H9 (cell line): Measurements from ENCODE around the gene XIRP2. TPM values are rescaled to one million over a fixed set of nuclear protein-coding genes. Genes with fewer than 3 reads are reported as not detected.

Experiments used
- DNase-seq: peaks from one replicate; pipeline ENCODE4 v3.0.0-alpha.2; 2017
- H2AFZ ChIP-seq: one replicate; pipeline ENCODE4 v1.6.1; 2013; ENCODE audit warnings: mild to moderate bottlenecking, low read length, control low read depth, moderate library complexity
- H2AK5ac ChIP-seq: 2 replicates; pipeline ENCODE4 v1.6.1; 2013; ENCODE audit warnings: low read length, control low read depth, mixed read lengths; ENCODE audit not compliant: insufficient read length
- H2BK120ac ChIP-seq: one replicate; pipeline ENCODE4 v1.6.1; 2013; ENCODE audit warnings: low read depth, mild to moderate bottlenecking, low read length, control low read depth, inconsistent platforms; ENCODE audit not compliant: poor library complexity, severe bottlenecking
- H2BK12ac ChIP-seq: 2 replicates; pipeline ENCODE4 v1.6.1; 2013; ENCODE audit warnings: low read length, control low read depth, mixed read lengths, low read depth; ENCODE audit not compliant: insufficient read length
- H2BK15ac ChIP-seq: 2 replicates; pipeline ENCODE4 v1.6.1; 2013; ENCODE audit warnings: low read depth, low read length, control low read depth
- H2BK20ac ChIP-seq: one replicate; pipeline ENCODE4 v1.6.1; 2013; ENCODE audit warnings: low read depth, mild to moderate bottlenecking, low read length, control low read depth, inconsistent platforms; ENCODE audit not compliant: poor library complexity, severe bottlenecking
- H2BK5ac ChIP-seq: 2 replicates; pipeline ENCODE4 v1.6.1; 2013; ENCODE audit warnings: low read length, control low read depth, mixed read lengths; ENCODE audit not compliant: insufficient read length
- H3K14ac ChIP-seq: 2 replicates; pipeline ENCODE4 v1.6.1; 2013; ENCODE audit warnings: low read length, control low read depth; ENCODE audit not compliant: insufficient read depth
- H3K18ac ChIP-seq: 2 replicates; pipeline ENCODE4 v1.6.1; 2013; ENCODE audit warnings: low read depth, mild to moderate bottlenecking, mixed read lengths, low read length, control low read depth; ENCODE audit not compliant: insufficient read length
- H3K23ac ChIP-seq: 2 replicates; pipeline ENCODE4 v1.6.1; 2013; ENCODE audit warnings: low read length, control low read depth, mixed read lengths, low read depth; ENCODE audit not compliant: insufficient read length
- H3K23me2 ChIP-seq: 2 replicates; pipeline ENCODE4 v1.6.1; 2013; ENCODE audit warnings: low read depth, mild to moderate bottlenecking, mixed read lengths, low read length, control low read depth; ENCODE audit not compliant: insufficient read length, poor library complexity, severe bottlenecking
- H3K27ac ChIP-seq: 2 replicates; pipeline ENCODE4 v1.5.1; 2013; ENCODE audit warnings: low read length, control low read depth, mixed read lengths, low read depth; ENCODE audit not compliant: insufficient read length
- H3K27me3 ChIP-seq: 2 replicates; pipeline ENCODE4 v1.6.1; 2013; ENCODE audit warnings: low read length, control low read depth, inconsistent platforms; ENCODE audit not compliant: insufficient read depth
- H3K4ac ChIP-seq: 2 replicates; pipeline ENCODE4 v1.6.1; 2013; ENCODE audit warnings: low read depth, mild to moderate bottlenecking, control low read depth, inconsistent platforms, low read length, moderate library complexity
- H3K4me1 ChIP-seq: 2 replicates; pipeline ENCODE4 v1.6.1; 2013; ENCODE audit warnings: low read length, control low read depth, inconsistent platforms; ENCODE audit not compliant: insufficient read depth
- H3K4me2 ChIP-seq: 2 replicates; pipeline ENCODE4 v1.6.1; 2013; ENCODE audit warnings: low read length, control low read depth, mixed read lengths; ENCODE audit not compliant: insufficient read length, insufficient read depth
- H3K56ac ChIP-seq: 2 replicates; pipeline ENCODE4 v1.6.1; 2013; ENCODE audit warnings: low read depth, mild to moderate bottlenecking, mixed read lengths, low read length, control low read depth; ENCODE audit not compliant: insufficient read length
- H3K79me1 ChIP-seq: 2 replicates; pipeline ENCODE4 v1.6.1; 2013; ENCODE audit warnings: low read depth, mild to moderate bottlenecking, moderate library complexity, low read length, control low read depth, inconsistent platforms; ENCODE audit not compliant: insufficient read depth, poor library complexity, severe bottlenecking
- H3K79me2 ChIP-seq: 2 replicates; pipeline ENCODE4 v1.6.1; 2013; ENCODE audit warnings: low read length, control low read depth, inconsistent platforms; ENCODE audit not compliant: insufficient read depth
- H3K9ac ChIP-seq: 2 replicates; pipeline ENCODE4 v1.6.1; 2013; ENCODE audit warnings: low read length, control low read depth, mixed read lengths; ENCODE audit not compliant: insufficient read length; ENCODE audit errors: extremely low read depth
- H3K9me3 ChIP-seq: one replicate; pipeline ENCODE4 v1.6.1; 2013; ENCODE audit warnings: low read depth, low read length, inconsistent platforms; ENCODE audit not compliant: control insufficient read depth
- H3T11ph ChIP-seq: one replicate; pipeline ENCODE4 v1.6.1; 2013; ENCODE audit warnings: mild to moderate bottlenecking, low read length, control low read depth, inconsistent platforms
- H4K20me1 ChIP-seq: one replicate; pipeline ENCODE4 v1.6.1; 2013; ENCODE audit not compliant: control insufficient read depth, insufficient read length, insufficient read depth
- H4K5ac ChIP-seq: 2 replicates; pipeline ENCODE4 v1.6.1; 2013; ENCODE audit warnings: low read depth, mild to moderate bottlenecking, mixed read lengths, low read length, control low read depth; ENCODE audit not compliant: insufficient read length
- H4K8ac ChIP-seq: replicated peaks from 2 replicates; pipeline ENCODE4 v1.6.1; 2013; ENCODE audit warnings: low read length, control low read depth, mixed read lengths, low read depth; ENCODE audit not compliant: insufficient read length
- H4K91ac ChIP-seq: 2 replicates; pipeline ENCODE4 v1.6.1; 2013; ENCODE audit warnings: low read depth, mild to moderate bottlenecking, moderate library complexity, mixed read lengths, low read length, control low read depth; ENCODE audit not compliant: insufficient read length
- H3K27ac Mint-ChIP-seq, 3 experiments: 2 replicates in 2 of 3; 3 replicates in 1 of 3; pipeline ENCODE4 v1.8.0; 2020 to 2021; ENCODE audit warnings: mixed read lengths in 3 of 3, mild to moderate bottlenecking in 1 of 3, moderate library complexity in 1 of 3
- H3K27me3 Mint-ChIP-seq: 2 replicates; pipeline ENCODE4 v1.8.0; 2021; ENCODE audit warnings: low read depth, mild to moderate bottlenecking, moderate library complexity, mixed read lengths
- H3K36me3 Mint-ChIP-seq, 3 experiments: 2 replicates in 2 of 3; 3 replicates in 1 of 3; pipeline ENCODE4 v1.8.0; 2020 to 2021; ENCODE audit warnings: low read depth in 3 of 3, mixed read lengths in 3 of 3; ENCODE audit not compliant: insufficient read depth in 1 of 3
- H3K4me1 Mint-ChIP-seq, 2 experiments: 2 replicates each; pipeline ENCODE4 v1.8.0; 2020; ENCODE audit warnings: mixed read lengths in 2 of 2
- H3K4me3 Mint-ChIP-seq, 2 experiments: 2 replicates in 1 of 2; 3 replicates in 1 of 2; pipeline ENCODE4 v1.8.0; 2020 to 2021; ENCODE audit warnings: mild to moderate bottlenecking in 2 of 2, mixed read lengths in 2 of 2, moderate library complexity in 1 of 2
- H3K9me3 Mint-ChIP-seq, 2 experiments: 2 replicates in 1 of 2; 3 replicates in 1 of 2; pipeline ENCODE4 v1.8.0; 2020; ENCODE audit warnings: mild to moderate bottlenecking in 2 of 2, mixed read lengths in 2 of 2, moderate library complexity in 1 of 2
- CTCF ChIP-seq: fragments of 200-600 bp; sonication (generic); conservative IDR thresholded peaks from 3 replicates; pipeline ENCODE4 v1.8.0; 2021; ENCODE audit warnings: antibody characterized with exemption, mild to moderate bottlenecking
- WGBS: extraction: QIAGEN DNeasy Blood & Tissue Kit; methylation state at CpG from one replicate; pipeline ENCODE4 v1.1.7; 2013; ENCODE audit warnings: missing lambda C conversion rate, low lambda C conversion rate, mixed read lengths; ENCODE audit not compliant: insufficient read length; ENCODE audit errors: extremely low coverage; 5-methylcytosine and 5-hydroxymethylcytosine counted together
- total RNA-seq: library from RNA; stranded (reverse); gene quantifications from 2 replicates; pipeline ENCODE4 v1.2.1, GENCODE V29; 2021

XIRP2 gene
- total RNA-seq, 1 experiment from 2014 or later: 0.07 TPM

DNA sequence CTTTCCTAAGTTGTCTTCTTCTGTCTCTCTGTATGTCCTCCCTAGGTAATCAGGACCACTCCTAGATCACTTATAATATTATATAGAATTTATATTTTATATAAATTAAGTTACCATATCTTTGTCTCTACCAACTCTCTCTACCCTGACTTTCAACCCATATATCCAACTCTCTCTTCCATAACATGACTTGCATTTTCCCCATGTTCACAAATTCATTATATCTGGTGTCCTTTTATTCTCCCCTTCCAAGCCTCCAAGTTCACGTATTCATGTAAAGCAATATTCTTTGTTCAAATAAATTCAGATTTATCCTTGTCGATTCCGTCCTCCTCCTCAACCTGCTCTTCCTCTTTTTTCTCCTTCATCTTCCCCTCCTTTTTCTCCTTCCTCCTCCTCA, 127.5 kb downstream of the XIRP2 start:
- no peaks in the 10 kb centered on the region for H3K27me3 Mint-ChIP-seq
- Histone ChIP-seq H4K5ac (no peak overlapping the region), H3K27ac (no peak overlapping the region), H3K27me3 (no peaks in the 10 kb centered on the region), H3K4me1 (no peaks in the 10 kb centered on the region), H2BK20ac (no peak overlapping the region), H3K18ac (no peak overlapping the region), H3K79me2 (no peaks in the 10 kb centered on the region), H2BK12ac (no peak overlapping the region), H3K56ac (no peak overlapping the region), H3K4ac (no peak overlapping the region), H4K20me1 (no peaks in the 10 kb centered on the region), H2BK120ac (no peak overlapping the region), H2BK15ac (no peak overlapping the region), H3K9ac (no peak overlapping the region), H3K4me2 (no peak overlapping the region), H3K23me2 (no peaks in the 10 kb centered on the region), H2AFZ (no peak overlapping the region), H2AK5ac (no peak overlapping the region), H4K91ac (no peak overlapping the region), H3T11ph (no peak overlapping the region), H3K79me1 (no peaks in the 10 kb centered on the region), H3K9me3 (no peaks in the 10 kb centered on the region), H3K23ac (no peak overlapping the region), H4K8ac (no peak overlapping the region), H3K14ac (no peak overlapping the region), H2BK5ac (no peak overlapping the region)
- no peak for TF ChIP-seq CTCF
- WGBS: no CpG with 5 or more reads among the region's 3 CpGs
- no peak overlapping the region for H3K27ac Mint-ChIP-seq
- no peaks in the 10 kb centered on the region for H3K9me3 Mint-ChIP-seq
- no peak for DNase-seq
- H3K4me3 Mint-ChIP-seq: no peak overlapping the region
- H3K4me1 Mint-ChIP-seq: no peaks in the 10 kb centered on the region
- no peaks in the 10 kb centered on the region for H3K36me3 Mint-ChIP-seq
